Stimulated activated CD4-positive, alpha-beta T cell treated with anti-CD3 and anti-CD28 coated beads, Interleukin-2, amount 100 ng/mL, for 4 hours (primary cell): ENCODE measurements around the gene RNASEH2B.

Source experiments
- DNase-seq: peaks from one replicate; pipeline ENCODE4 v3.0.0-alpha.2; 2020; ENCODE audit warnings: low read depth

The RNASEH2B gene

GRCh38 chr13:50908371-50908770 lies 1.2 kb upstream of the RNASEH2B start:
- no peak for DNase-seq

GRCh38 chr13:50910485-50910805 lies 854 bp downstream of the RNASEH2B start:
- no peak for DNase-seq

DNA sequence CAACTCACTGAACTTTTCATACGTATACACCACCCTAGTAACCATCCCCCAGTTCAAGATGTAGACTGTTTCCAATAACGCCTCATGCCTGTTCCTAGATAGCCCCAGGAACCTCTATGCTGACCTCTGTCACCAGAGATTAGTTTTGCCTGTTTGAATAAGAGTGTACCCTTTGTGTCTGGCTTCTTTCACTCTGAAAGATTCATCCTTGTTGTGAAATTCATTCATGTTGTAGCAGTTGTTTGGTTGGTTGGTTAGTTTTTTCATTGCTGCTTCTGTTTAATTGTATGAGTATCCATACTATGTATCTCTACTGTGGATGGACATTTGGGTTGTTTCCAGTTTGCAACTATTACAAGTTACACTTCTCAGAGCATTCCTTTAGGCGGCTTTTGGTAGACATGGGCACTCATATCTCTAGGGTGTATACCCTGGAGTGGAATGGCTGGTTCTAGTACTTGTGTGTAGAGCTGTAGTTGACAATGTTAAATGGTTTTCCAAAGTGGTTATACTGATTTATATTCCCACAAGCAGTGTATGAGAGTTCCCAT lies 1.6 kb downstream of the RNASEH2B start:
- DNase-seq, result no peak

GRCh38 chr13:50911937-50912795 lies 2.6 kb downstream of the RNASEH2B start:
- peak; percentile 90 for DNase-seq

DNA sequence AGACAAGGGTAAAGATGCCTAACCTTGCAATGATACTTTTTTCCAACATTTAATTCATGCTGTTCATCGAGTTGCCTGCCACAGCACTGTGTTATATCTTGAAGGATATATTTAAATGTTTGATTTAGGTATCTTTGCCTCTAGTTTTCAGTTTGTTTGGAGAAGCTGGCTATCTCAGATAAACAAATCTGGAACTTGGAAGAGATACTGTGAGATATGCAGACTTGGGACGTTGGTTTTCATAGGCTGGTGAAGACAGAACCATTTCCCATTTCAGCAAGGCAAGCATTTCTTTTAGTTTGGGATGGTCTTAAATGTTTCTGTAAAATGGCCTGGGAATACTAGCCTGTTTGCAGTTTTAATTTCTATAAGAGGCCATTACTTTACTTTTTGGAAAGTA lies 3.3 kb downstream of the RNASEH2B start:
- no peak for DNase-seq

DNA sequence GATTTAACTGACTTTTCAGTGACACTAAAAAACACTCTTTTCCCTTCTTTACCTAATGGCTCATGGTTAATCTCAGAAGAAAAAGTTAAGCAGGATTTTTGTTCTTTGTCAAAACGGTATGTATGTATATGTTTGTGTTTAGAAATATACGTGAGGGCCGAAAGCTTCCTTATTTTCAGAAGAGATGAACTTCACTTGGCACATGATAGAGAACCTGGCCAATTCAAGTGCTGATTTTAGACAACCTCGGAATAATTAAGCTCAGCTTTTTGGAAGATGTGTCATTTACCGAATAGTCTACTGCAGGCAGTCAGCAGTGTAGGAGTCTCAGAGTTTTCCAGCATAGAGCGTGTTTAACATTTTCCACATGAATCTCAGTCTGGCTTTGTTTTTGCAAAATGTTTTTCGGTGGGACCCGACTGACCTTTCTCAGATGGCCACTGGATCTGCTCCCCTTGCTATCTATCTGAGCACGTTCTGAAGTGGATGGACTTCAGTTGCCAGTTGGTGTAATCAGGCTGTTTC lies 4.6 kb downstream of the RNASEH2B start:
- DNase-seq, result no peak

GRCh38 chr13:50914848-50915247 lies 5.3 kb downstream of the RNASEH2B start:
- DNase-seq, result no peak

DNA sequence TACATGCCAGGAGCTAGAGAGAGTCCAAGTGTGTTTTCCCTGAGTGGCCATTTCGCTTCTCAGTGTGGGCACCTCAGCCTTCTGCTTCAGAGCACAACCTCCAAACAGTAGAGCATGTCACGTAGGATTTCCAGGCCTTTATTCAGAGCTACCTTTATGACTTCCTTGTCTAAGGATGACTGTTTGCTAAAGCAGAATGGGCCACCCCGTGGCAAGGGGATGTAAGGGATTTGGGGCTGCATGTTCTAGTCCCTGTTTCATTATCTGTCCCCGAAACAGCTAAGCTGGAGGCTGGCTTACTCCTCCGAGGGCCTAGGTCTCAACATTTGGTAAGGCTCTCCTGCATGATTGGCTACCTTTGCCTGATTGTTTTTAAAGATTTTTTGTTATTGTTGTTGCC lies 6.0 kb downstream of the RNASEH2B start:
- no peak for DNase-seq

- DNase-seq, result no peak
Observed at GRCh38 chr13:50916701-50917184, 7.2 kb downstream of the RNASEH2B start.

DNA sequence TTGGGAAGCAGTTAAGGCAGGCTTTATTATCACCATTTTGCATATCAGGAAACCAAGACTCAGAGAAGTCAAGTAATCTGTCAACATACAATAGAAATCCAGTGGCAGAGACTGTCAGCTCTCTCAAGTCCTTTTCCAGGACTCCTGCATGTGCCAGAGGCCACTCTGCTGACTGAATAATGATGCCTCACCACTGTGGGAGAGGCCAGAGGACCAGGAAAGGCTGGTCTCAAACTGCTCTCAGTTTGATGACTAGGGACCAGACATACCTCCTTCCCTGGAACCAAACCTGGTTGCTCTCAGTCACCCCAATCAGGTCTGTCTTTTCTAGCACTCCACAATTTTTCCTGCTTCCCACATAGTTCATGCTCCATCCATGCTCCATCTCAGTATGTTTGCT lies 8.0 kb downstream of the RNASEH2B start:
- no peak for DNase-seq

- no peak for DNase-seq
Observed at GRCh38 chr13:50918567-50918966, 9.0 kb downstream of the RNASEH2B start.

DNA sequence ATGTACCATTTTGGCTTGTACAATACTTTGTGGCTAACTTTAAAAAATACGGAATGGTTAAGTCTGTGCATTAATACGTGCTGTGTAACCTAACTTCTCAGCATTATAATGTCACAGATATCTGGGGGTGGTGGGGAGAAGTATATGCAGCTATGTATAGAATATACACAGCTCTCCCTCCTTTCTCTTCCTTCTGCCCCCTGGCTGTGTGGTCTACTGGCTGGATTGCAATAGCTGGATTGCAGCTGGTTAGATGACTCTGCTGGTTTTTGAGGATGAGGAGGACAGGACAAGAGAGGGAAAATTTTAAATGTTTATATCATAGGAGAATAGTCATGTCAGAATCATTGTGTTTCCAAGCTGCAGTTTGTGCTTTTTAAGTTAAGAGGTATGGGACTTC lies 9.7 kb downstream of the RNASEH2B start:
- no peak for DNase-seq

DNA sequence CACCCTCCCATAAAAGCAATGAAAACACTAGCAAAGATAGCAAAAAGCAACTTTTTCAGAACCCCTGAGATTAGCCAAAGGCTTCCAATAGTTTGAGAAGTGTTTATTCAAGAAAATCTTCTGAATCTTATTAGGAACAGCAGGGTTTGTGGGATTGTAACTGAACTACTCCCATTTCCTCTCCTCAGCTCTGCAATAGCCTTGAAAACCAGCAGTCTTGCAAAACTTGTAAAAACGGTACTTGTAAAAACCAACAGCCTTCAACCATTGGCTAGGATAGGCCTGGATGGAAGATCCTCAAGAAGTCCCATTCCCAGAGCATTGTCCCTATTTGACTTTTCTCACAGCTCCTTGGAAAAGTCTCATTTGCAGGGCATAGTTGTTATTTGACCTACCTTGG lies 12.1 kb downstream of the RNASEH2B start:
- DNase-seq, result no peak

- no peak for DNase-seq
Observed at GRCh38 chr13:50923272-50923671, 13.7 kb downstream of the RNASEH2B start.

- DNase-seq, result no peak
Observed at GRCh38 chr13:50924025-50924424, 14.4 kb downstream of the RNASEH2B start.

DNA sequence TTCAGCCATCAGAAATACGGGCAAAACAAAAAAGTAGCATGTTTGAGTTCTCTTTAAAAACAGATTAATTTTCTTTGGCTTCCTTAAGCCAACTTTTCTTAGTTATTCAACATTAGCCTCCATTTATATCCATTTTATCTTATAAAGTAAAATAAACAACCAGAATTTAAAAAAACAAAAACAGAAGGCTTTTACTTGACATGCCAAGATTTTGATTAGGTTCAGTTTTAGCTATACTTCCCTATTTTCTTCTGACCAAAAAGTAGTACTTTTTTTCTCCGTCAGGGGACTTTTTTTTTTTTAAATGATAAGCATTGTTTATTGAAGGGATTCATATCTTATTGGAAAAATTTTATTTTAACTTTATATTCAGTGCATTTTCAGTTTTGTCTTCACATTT lies 18.1 kb downstream of the RNASEH2B start:
- no peak for DNase-seq

GRCh38 chr13:50928102-50928501 lies 18.5 kb downstream of the RNASEH2B start:
- no peak for DNase-seq

DNA sequence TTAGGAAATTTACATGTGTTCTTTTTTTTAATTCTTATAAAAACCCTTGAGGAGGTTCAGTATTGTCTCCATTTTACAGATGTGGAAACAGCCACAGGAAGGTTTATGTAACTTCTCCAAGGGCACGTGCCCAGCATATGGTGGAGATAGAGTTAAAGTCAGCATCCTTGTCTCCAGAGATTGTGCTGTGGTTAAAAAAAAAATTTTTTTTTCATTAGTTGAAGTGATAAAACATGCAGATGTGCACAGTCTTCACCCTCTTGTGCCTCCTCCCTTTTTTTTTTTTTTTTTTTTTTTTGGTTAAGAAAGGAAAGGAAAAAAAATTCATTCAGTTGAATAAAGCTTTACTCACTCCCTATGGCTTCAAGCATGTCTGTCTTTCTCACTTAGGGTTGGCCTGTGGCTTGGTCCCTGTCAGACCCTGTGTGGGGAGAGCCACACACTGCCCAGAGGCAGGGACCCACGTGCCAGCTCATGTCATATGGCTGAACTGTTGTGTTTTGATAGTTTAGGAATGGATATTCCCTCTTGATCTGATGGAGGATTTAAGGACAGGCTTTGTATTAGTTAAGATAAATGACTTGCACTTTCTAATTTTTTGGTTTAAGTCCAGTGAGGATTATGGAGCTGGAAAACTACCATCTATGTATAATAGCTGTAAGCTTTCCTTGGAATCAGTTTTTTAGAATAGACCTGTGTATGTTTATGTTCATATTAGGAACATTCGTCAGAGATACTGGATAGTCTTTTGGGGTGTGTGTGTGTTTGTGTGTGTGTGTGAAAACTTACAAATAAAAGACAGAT lies 19.3 kb downstream of the RNASEH2B start:
- no peak for DNase-seq

DNA sequence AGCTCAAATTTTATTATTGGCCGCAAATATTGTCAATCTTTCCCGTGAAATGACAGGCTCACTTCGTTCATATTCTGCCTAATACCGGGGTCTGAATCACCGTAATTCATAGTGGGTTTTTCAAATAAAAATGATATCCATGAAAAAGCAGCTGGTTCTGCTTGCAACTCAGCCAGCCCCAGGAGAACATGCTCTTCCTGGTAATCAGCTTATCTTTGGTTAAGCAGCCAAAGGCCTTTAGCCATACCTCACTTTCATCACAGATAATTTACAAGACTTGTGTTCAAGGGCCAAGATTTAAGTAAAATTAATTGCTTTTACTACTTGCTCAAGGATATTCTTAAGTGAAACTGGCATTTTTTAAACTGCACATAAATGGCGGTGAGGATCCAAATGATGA lies 22.5 kb downstream of the RNASEH2B start:
- DNase-seq, result no peak

DNA sequence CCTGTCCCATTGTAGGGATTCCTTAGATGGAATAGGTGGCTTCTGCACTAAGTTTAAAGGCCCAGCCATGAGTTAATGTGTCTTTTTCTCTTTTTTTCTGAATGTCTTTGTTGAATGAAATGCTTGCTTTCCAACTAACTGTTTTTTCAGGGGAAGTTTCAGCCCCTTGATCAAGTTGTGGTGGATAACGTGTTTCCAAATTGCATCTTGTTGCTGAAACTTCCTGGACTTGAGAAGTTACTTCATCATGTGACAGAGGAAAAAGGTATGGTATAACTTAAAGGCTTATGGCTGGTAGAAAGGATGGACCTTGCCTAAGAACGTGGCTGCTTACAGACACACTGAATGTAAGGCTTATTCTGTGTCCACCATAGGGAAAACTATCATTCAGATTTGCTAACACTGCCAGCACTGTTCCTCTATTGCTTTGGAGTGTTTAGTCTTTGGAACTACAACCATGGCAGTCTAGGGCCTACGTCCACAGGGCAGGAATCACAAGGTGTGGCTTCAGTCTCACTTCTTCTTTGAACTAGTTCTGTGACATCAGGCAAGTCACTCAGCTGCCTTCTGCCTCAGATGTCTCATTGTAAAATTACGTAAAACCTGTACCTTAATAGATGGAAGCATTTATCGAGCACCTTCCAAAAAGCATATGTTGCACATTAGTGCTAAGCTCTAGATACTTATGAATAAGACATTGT lies 25.3 kb downstream of the RNASEH2B start:
- no peak for DNase-seq

DNA sequence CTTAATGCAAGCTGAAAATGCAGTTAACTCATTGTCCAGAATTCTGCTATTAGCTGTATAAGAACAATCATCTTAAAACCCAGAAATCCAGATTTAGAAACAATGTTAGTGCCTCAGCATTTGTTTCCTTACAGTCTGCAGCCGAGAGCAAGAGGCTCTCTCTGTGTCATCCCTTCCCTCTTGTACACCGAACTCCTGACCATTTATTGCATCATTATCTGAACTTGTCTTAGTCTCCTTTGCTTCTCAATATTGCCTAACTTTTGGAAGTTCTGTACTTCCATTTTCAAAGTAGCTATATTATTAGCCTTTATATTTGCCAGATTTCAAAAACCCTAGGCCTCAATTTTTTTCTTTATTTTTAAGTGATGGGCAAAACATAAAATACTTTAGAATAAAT lies 27.1 kb downstream of the RNASEH2B start:
- no peak for DNase-seq

DNA sequence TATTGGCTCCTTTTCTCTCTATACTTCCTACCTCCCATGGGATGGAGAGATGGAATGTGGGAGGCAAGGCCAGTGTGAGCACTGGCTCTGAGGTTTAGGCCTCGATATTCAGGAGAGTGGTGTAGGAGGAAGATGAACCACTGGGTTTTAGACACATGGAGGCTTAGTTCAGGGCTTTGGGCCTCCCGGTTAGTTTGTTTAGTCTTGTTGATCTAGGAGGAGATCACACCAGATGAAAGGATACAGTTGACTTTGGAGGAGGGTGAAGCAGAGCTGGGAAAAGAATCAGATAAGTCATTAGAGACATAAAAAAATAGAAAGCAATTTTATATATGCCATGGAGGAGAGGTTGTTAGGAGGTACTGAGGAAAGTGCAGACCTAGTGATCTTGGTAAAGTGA lies 30.9 kb downstream of the RNASEH2B start:
- no peak for DNase-seq
